HG03521 (cell line): Measurements from ENCODE around the gene NFIB.

ENCODE experiments used
- ATAC-seq: cut with Tn5 transposase; IDR thresholded peaks from one replicate; pipeline ENCODE4 v1.9.1; 2021; ENCODE audit warnings: mild to moderate bottlenecking, moderate library complexity; ENCODE audit not compliant: unreplicated experiment

The NFIB gene

DNA sequence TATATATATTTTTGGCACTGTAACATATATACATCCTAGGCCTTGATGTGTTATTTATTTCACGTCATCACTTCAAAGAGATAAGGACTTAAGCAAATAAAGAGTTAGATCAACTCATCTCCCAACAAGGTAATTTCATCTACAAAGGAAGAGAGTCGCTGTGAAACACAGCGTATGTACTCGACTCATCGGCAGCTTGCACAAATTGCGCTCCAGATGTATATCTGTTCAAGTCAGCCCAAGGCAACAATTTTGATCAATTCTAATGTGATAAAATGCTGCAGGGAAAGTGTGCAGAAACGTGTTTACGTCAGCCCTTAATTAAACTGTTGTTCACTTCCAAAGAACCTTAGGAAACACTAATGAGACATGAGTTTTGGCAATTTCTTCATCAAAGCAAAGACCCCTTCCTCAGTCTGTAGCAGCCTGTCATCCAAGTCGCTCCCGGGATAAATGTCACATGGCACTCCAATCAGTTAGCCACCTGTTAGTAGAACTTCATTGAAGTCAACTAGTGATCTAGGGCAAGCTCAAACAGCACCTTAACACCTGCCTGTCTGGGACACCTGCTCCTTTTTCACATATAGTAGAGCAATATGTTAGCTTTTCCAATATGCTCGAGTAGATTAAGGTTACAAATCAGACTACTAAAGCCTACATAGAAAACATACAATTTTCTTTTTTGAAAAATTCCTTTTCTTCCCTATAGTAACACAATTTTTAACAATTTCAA, 182.4 kb downstream of the NFIB start:
- no peak for ATAC-seq

DNA sequence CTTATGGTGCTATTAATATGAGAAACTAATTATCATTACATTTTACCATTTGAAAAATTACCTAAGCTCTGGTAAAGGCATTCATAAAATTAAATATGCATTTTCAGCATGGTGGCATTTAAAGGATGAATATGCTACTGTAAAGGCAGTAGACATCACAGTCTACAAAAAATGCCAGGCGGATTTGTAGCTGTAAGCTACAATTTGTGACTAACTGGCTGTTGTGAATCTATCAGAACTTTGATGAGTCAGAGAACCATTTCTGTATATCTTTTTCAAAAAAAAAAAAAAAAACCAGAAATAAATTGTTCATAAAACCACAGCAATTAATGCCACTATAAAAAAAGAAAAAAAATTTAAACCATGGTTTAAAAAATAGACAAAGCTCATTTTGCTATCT, 186.3 kb downstream of the NFIB start:
- ATAC-seq: no peak

DNA sequence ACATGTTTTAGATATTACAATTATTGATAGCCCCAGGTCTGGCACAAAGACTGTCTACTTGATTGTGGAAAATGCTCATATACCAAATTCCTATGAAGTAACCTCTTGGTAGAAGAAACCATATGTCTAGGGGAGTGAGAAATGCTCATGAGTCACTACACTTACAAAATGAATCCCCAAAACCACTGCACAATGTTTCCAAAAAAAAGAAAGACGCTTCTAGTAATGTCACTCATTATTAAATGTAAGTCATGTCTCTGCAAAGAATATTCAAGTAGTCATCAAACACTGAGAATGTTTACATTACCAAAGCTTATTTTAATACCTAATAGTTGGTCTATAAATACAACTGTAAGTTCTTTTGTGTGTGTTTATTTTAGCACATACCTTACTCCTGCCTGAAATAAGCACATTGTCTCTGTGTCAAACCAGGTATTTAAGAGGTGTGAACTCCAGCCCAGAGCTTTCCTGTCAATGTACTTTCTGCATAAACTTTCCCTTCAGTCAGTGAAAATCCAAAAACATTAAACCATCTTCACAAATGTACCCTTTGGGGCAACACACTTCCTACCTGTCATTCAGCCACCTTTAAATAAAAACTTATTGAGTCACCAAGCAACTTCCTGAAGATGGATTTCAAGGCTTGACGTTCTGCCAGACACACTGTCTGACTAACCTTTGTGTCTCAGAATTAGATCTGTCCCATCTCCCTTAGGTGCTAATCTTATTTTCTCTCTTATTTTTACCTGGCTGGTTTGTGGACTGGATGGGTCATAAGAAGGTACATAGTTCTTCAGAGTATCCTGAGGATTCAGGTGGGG, 194.0 kb downstream of the NFIB start:
- ATAC-seq: no peak

DNA sequence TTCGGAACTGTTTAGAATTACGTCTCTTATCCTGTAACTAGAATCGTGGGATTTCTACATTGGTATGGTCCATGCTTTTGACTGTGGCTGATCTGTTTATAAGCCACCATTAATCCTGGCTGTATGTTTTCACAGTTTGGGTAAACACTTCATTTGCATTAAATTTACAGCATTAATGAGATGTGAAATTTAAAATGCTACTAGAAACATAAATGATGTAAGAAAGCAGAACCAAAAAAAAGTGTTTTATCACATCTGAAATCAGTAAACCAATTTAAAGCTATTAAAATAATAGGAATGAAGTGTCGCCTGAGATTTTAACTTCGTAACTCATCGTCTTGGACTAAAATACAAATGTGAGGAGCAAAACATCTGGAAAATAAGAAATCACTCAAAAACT, 201.7 kb downstream of the NFIB start:
- no peak for ATAC-seq

DNA sequence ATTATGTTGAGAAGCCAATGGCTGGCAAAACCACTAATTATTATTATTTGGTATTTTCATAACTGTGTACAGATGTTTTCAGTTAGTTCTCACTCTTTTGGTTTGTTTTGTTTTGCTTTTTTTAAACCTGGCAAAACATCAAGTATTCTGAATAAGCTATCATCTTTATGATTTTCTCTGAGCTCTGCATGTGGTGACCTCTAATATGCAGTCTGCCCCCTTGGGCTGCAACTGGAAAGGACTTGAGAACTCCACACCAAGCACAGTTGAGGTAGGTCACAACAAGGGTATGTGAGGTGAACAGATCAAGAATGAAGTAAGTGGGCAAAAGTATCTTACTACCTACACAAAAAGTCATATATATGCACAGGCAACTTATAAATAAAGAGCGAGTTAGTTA, 202.2 kb downstream of the NFIB start:
- no peak for ATAC-seq

DNA sequence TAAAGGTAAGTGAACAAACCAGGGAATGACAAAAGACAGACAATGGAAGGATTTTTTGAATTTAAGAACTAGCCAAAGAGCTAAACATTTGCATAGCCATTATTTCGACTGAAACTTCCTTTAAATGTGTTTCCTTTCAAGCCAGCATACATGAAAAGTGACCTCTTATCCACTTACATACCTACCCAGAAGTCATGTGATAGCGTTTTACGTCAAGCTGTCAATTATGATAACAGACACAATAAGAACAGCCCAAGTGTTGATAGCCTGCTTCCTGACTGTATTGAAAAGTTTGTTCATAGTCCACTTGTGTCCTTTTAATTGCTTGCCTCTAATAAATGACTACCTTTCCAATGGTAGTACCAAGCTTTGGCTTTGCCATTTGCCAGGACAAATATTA, 206.0 kb downstream of the NFIB start:
- ATAC-seq: no peak

DNA sequence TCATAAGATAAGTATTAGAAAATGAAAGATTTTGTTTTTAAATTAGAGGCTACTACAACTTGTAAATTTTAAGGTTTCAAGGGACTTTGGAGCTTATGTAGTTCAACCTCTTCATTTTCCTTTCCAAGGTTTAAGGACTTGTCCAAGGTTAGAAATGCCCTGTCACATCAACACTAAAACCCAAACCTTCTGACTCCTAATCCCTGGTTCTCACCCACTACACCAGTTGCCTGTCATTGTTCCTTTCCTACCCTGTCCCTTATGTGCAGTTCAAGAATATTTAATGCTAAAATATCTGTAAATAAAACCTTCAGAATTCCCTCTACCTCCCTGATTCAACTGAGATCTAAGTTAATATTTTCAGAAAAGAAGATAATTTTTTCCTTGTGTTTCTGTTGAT, 206.4 kb downstream of the NFIB start:
- no peak for ATAC-seq

DNA sequence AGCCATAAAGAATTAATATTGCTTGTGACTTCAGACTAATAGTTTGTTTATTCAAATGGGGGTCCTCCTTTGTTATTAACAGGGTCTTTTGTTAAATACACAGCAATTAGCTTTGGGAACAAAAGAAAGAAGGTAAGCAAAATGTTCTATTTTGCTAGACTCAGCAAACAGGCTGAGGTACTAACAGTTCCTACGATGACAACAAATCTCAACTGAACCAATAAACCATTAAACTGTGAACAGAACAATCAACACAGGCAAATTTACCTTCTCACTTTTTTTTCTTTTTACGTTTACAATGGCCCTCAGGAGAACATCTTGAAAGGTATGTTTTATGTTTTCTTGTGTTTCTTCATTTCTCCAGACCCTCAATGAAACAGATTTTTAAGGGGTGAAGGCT, 207.2 kb downstream of the NFIB start:
- ATAC-seq: no peak

DNA sequence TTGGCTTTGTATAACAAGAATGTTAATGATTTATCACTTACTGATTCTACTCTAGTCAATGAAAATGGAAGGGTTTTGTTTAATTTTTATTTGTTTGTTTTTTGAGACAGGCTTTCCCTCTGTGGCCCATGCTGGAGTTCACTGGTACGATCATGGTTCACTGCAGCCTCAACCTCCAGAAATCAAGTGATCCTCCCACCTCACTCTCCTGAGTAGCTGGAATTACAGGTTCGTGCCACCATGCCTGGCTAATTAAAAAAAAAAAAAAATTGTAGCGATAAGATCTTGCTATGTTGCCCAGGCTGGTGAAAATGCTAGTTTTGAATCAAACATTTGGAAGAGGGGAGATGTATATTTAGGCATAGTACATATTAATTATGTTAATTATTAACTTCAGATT, 209.4 kb downstream of the NFIB start:
- ATAC-seq: no peak

DNA sequence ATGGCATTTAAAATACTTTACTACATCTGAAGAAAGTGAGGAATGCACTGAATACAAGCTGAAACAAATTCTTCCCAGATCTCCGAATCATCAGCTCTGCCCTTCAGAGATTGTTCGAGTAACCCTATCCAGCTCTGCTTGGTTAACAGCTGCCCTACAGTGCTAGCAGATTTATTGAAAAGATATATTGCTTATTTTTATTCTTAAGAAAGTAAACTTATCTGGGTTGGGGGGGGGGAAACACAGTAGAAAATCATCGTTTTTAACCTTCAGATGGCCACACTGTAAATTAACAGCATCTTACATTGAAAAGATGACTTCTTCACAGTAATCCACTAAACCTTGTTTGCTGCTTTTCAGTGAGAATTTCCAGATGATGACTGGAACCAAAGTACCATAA, 210.8 kb downstream of the NFIB start:
- ATAC-seq: no peak

DNA sequence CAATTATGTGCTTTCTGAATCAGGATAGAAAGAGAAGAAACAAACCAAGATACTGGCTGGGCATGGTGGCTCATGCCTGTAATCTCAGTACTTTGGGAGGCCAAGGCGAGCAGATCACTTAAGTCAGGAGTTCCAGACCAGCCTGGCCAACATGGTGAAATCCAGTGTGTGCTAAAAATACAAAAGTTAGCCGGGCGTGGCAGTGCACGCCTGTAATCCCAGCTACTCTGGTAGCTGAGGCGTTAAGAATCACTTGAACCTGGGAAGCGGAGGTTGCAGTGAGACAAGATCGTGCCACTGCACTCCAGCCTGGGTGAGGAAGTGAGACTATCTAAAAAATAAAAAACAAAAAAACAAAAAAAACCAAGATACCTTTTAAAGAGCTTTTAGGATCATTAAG, 214.2 kb downstream of the NFIB start:
- ATAC-seq: no peak

DNA sequence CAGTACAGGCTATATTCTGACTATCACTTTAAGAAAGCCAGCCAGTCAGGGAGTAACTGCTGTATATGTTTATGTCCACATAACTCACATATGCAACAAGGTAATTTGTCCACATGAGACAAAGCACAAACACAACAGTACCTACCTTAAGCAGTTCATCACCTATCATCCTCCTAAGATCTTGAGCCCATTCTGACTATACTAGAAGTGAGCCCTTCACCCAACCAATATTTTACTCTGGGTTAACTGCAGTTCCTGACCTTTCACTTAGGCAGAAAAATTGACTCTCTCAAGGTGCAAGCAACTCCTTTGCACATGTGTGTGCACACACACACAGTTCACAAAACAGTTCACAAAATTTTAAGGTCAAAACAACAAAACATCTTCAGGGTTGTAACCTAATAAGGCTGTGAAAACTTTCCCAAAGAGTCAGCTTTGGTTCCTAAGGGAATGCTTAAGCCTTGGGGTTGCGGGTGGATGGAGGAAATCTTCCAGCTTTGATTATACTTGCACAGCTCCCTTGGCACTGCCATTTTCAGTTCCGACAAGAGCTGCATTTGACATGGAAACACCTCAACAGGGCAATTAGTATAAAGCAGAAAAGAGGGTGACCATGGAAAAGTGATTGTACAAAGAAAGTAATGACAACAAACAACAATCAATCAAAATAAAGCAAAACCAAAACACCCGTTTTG, 215.3 kb downstream of the NFIB start:
- no peak for ATAC-seq

DNA sequence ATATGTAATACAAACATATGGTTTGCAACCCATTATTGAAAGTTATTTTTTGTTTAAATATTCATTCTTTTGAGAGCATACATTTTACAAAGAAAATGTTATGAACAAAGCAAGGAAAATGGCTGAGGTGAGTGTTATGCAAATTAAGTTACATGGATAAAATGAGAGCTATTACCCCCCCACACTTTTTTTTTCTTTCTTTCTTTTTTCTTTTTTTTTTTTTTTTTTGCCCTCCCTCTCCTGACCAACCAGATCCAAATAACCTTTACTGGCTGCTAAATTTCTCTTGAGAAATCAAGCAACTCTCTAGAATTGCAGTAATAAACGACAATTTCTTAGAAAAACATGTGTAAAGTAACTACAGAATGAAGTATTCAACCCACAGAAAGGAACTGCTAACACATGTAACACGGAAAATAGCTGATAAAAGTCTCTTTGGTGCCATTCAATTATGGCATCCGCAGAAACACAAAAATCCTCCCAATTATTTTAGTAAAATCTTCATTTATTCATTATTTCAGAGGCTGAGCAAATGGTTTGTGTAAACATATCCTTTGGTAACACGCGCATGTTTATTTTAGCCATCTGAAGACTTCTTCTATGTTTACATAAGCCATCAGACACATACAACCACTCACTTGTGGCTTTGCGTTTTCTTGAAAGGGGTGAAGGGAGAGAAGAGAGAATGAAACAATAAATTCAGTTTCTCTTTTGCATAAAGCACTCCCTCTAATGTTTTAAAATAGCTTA, 216.1 kb downstream of the NFIB start:
- no peak for ATAC-seq

DNA sequence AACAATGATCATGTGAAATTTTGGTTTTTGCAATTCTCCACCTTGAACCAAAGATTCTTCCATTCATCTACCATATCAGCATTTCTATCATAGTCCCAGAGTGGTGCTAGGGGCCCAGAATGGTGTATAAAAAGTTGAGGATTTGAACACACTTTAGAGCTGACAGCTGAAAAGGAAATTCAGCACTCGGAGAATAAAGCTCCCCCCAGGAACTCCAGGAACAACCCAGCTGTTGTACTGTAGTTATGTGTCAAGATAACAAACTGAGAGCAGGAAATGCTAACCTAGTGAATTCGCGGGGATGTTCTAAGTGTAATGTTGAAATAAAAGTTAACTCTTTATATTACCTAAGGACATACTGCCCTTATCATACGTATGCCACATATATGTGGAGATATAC, 216.7 kb downstream of the NFIB start:
- no peak for ATAC-seq

DNA sequence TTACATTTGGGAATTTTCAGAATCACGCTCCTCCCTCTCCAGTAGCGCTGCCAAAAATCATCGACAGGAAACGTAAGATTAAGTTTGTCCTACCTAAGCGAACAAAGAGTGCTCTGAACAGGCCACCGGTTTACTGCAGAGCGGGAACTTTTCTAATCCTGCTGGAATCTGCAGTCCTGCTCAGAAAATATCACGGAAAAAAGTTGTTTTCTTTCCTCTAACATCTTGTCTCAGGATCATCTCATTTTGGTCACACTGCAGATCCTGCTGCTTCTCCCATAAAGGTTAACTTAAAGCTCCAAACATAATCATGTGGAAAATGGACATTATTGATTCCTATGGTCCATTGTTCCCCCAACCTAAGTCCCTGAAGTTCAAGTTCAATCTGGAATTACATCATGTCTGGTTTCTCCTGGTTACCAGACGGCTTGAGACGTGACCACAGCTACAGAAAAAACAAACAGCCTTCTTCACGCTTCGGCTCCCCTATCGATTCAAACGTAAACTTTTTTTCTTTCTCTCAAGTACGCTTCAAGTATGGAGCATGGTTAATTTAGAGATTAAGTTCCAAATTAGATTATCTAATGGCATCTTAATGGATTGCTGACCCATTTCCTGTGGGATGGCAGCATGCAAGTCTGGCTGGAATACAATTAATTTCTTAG, 217.6 kb downstream of the NFIB start:
- ATAC-seq: no peak

DNA sequence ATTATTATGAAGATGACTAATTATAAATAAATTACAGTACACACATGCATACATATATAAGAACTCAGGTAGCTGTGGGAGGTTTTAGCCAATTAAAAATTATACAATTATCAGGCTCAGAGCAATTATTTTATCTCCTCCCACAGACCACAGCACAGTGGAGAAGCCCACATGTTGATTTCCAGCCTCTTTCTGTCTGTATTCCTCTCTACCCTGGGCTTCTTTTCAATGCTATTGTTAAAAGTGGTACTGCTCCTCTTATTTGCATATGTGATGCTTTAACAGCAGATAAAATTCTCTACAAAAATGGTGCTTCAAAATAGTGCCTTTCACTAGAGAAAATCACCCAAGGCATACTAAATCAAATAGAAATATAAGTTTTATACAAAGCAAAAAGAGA, 218.7 kb downstream of the NFIB start:
- ATAC-seq: no peak

DNA sequence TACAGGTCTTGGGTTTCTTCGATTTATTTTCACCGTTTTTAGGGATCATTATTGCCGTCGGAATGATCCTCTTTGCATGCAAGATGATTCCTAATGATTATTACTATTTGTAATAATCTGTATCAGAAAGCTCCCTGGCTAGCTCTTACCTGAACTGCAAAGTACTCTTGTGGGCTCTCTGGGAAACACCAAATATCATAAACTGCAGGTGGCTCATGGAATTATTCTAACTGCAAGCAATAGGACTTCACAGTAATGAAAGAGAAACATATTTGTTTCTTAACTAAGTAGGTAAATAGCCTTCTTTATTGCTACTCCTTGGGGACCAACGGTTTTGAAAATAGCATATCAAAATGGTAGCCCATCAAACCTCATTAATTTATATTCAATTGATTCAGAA, 219.4 kb downstream of the NFIB start:
- no peak for ATAC-seq

DNA sequence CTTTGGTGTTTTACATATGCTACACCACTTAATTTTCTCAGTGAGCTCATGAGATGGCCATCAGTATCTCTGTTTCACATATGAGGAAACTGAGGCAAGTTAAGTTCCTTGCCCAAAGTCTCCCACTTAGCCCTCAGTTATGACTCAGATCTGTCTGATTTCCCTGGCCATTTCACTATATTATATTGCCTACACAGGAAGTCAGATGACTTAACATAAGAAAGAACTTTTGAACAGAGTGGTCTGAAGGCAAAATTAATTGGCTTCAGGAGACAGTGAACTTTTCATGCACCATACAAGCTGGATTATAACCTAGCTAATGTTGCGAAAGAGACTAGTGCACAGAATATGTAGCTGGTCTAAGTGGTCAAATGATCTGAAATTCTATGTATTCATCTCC, 221.6 kb downstream of the NFIB start:
- no peak for ATAC-seq

DNA sequence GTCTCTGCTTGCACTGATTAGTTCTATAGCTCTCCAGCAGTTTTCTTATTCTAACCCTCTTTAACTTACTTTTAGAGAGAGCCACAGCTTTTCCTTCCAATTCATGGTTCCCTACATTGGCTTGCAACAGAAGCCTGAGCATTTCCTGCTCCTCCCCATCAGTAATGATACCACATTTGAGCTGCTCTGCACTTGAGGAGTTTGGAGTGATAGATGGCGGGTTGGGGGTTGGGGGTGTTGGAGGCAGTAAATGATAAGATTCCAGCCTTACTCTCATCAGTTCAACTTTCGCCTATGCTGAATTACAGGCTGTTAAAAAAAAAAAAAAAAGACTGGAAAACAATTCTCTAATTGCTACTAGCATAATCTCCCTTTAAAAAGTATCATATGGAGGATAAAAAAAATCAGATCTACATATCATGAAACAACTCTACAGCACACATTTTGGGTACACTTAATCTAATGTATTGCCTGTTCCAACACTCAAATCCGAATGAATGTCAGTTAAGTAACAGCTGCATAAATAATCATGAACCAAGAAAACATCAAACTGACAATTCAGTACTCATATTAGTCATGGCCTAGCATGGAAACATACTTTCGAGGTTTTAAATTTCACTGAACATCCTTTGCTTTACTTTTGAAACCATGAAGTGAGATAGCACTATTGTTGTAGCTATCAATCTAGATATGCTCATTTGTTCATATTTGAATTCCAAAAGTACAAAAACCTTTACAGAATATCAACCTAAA, 224.7 kb downstream of the NFIB start:
- ATAC-seq: no peak

DNA sequence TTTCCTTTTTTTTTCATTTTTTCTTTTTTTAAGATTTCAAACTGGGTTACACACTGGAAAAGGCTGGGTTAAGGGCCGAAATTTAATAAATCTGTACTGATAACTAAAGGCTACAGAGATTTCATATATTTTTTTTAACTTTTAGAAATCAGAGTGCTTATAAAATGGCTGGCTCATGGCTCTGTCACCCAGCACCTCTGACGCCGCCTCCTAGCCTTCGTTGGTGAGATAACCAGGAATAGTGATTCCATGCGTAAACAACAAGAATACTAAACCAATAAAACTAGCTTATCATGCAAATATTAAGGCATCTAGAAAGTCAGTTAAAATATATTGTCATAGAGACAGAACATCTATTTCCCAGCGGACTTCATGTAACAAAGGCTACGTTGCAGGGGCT, 226.4 kb downstream of the NFIB start:
- ATAC-seq: no peak
